ENCODE results near the gene ANKRD42. TPM values are rescaled to one million over a fixed set of nuclear protein-coding genes. Genes with fewer than 3 reads are reported as not detected.
"Not testable (repeated sequence)": the region's sequence is repeated elsewhere in the genome, so short reads cannot be mapped to it uniquely, and the experiment has no call there.

The ANKRD42 gene
- total RNA-seq, 6 experiments from 2014 or later: 11.9 to 16.5 (median 13.1) TPM

- peaks cover 33% of the 10 kb centered on the region for H3K4me1 Mint-ChIP-seq (ENCODE audit: low read depth)
- no peak for TF ChIP-seq CTCF (IDR thresholded peaks at IDR 0.05)
- H3K4me3 Mint-ChIP-seq: no peak overlapping the region
- H3K36me3 Mint-ChIP-seq (ENCODE audit: low read depth): peaks cover 25% of the 10 kb centered on the region
- no peaks in the 10 kb centered on the region; the same call in 1 of the 2 replicates for H3K27me3 Mint-ChIP-seq (ENCODE audit: insufficient read depth)
- H3K27ac Mint-ChIP-seq: no peak overlapping the region
- H3K9me3 Mint-ChIP-seq: no peaks in the 10 kb centered on the region
- DNase-seq: no peak
These were observed 6.5 kb downstream of the ANKRD42 start for GRCh38 chr11:83200035-83200434.

GRCh38 chr11:83205608-83206185 is 12.2 kb downstream of the ANKRD42 start:
- H3K36me3 Mint-ChIP-seq (ENCODE audit: low read depth): peaks cover 42% of the 10 kb centered on the region
- H3K4me3 Mint-ChIP-seq: no peak overlapping the region
- no peak overlapping the region for H3K27ac Mint-ChIP-seq
- no peaks in the 10 kb centered on the region for H3K9me3 Mint-ChIP-seq
- H3K4me1 Mint-ChIP-seq (ENCODE audit: low read depth): no peaks in the 10 kb centered on the region
- no peak for DNase-seq
- H3K27me3 Mint-ChIP-seq (ENCODE audit: insufficient read depth): no peaks in the 10 kb centered on the region; the same call in 1 of the 2 replicates
- no peak for TF ChIP-seq CTCF (IDR thresholded peaks at IDR 0.05)

GRCh38 chr11:83206221-83206620 is 12.7 kb downstream of the ANKRD42 start:
- H3K4me3 Mint-ChIP-seq: no peak overlapping the region
- no peaks in the 10 kb centered on the region for H3K9me3 Mint-ChIP-seq
- peaks cover 37% of the 10 kb centered on the region for H3K36me3 Mint-ChIP-seq (ENCODE audit: low read depth)
- no peak for DNase-seq
- TF ChIP-seq CTCF (IDR thresholded peaks at IDR 0.05): no peak
- no peaks in the 10 kb centered on the region; the same call in 1 of the 2 replicates for H3K27me3 Mint-ChIP-seq (ENCODE audit: insufficient read depth)
- H3K4me1 Mint-ChIP-seq (ENCODE audit: low read depth): no peaks in the 10 kb centered on the region
- H3K27ac Mint-ChIP-seq: no peak overlapping the region

- H3K27me3 Mint-ChIP-seq (ENCODE audit: insufficient read depth); H3K4me1 Mint-ChIP-seq (ENCODE audit: low read depth); DNase-seq; H3K4me3 Mint-ChIP-seq; H3K9me3 Mint-ChIP-seq: not testable (repeated sequence)
- Mint-ChIP-seq H3K27ac (0 out of 2 replicates have a peak overlapping the region, but pooled peaks have one; percentile 0), H3K36me3 (ENCODE audit: low read depth) (peaks cover 31% of the 10 kb centered on the region)
These were observed 13.4 kb downstream of the ANKRD42 start for GRCh38 chr11:83206771-83207382.

GRCh38 chr11:83219095-83219494 is 25.6 kb downstream of the ANKRD42 start:
- Mint-ChIP-seq H3K4me1 (ENCODE audit: low read depth) (peaks cover 8% of the 10 kb centered on the region; the same call in 1 of the 2 replicates), H3K27me3 (ENCODE audit: insufficient read depth) (peaks cover 2% of the 10 kb centered on the region; the same call in 1 of the 2 replicates), H3K4me3 (no peak overlapping the region), H3K27ac (no peak overlapping the region), H3K36me3 (ENCODE audit: low read depth) (no peaks in the 10 kb centered on the region), H3K9me3 (no peaks in the 10 kb centered on the region)
- TF ChIP-seq CTCF (IDR thresholded peaks at IDR 0.05): peak; percentile 47; the same call in 1 of the 2 replicates
- no peak for DNase-seq

- Mint-ChIP-seq H3K27ac (no peak overlapping the region), H3K4me1 (ENCODE audit: low read depth) (peaks cover 8% of the 10 kb centered on the region; the same call in 1 of the 2 replicates), H3K27me3 (ENCODE audit: insufficient read depth) (peaks cover 2% of the 10 kb centered on the region; the same call in 1 of the 2 replicates), H3K4me3 (no peak overlapping the region), H3K36me3 (ENCODE audit: low read depth) (no peaks in the 10 kb centered on the region), H3K9me3 (no peaks in the 10 kb centered on the region)
- DNase-seq: no peak
- TF ChIP-seq CTCF (IDR thresholded peaks at IDR 0.05): no peak
These were observed 26.7 kb downstream of the ANKRD42 start for GRCh38 chr11:83220260-83220659.
